GM12801 (cell line): ENCODE data around the gene TRAP1.

Experiments
- TF ChIP-seq, protein P1 (sequence below): IDR thresholded peaks from one replicate; pipeline ENCODE4 v1.5.1; 2011; ENCODE audit warnings: control low read depth; ENCODE audit not compliant: insufficient read length; ENCODE audit errors: extremely low read depth

TRAP1 gene

DNA sequence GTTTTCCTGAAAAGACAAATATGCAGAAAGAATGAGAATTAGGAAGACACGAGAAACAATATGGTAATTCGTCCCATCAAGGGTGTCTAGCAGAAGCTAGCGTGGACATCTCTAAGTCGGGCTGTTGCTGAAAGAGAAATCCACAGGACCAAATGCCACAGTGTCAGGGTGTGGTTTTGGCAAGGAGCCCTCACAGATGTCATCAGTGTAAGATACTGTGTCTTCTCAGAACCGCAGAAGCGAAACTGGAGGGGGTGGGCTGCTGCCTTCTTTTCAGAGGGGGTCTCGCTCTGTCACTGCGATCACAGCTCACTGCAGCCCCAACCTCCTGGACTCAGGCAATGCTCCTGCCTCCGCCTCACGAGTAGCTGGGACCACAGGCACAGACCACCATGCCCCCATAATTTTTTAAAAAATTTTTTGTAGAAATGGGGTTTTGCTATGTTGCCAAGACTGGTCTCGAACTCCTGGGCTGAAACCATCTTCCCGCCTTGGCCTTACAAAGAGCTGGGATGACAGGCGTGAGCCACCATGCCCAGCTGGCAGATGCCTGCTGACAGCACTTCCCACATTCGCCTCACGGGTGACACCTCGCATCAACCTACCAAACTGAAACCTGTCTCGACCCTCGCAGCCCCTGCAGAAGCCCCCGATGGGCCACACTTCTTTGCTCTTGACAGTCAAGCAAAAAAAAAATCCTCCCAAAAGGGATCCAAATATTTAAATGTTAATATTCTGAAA is 26.2 kb downstream of the TRAP1 start:
- TF ChIP-seq, protein P1, sequence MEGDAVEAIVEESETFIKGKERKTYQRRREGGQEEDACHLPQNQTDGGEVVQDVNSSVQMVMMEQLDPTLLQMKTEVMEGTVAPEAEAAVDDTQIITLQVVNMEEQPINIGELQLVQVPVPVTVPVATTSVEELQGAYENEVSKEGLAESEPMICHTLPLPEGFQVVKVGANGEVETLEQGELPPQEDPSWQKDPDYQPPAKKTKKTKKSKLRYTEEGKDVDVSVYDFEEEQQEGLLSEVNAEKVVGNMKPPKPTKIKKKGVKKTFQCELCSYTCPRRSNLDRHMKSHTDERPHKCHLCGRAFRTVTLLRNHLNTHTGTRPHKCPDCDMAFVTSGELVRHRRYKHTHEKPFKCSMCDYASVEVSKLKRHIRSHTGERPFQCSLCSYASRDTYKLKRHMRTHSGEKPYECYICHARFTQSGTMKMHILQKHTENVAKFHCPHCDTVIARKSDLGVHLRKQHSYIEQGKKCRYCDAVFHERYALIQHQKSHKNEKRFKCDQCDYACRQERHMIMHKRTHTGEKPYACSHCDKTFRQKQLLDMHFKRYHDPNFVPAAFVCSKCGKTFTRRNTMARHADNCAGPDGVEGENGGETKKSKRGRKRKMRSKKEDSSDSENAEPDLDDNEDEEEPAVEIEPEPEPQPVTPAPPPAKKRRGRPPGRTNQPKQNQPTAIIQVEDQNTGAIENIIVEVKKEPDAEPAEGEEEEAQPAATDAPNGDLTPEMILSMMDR: no peak

DNA sequence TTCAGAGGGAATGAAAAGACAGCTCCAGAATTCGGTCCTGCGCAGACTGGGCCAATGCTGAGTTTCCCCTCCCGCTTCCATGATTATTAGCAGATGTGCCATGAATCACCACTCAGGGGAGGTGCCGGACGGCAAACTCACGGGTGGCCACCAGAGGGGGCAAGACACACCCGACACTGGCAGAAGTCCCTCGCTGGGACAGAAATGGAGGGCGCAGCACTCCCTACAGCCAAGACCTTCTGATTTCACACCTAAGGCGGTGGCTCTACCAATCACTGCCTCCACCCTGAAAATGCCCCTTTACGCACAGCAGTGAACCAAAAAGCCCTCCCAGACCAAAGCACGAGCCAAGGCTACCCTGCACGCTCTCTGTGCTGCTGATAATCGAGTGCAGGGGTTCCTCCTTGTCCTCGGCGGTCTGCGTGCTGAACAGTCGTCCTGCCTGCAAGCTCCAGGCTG is 26.8 kb downstream of the TRAP1 start:
- TF ChIP-seq, protein P1: no peak

DNA sequence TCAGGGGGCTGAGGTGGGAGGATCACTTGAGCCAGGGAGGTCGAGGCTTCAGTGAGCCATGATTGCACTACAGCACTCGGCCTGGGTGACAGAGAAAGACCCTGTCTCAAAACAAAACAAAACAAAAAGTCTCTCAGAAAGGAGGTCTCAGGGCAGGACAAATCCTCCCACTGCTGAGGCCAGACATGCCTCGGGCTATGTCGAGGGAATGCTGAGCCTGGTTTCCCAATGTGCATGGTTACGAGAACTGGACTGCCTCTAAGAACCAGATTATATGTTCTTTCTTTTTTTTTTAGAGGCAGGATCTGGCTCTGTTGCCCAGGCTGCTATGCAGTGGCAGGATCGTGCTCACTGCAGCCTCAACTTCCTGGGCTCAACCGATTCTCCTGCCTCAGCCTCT is 27.6 kb downstream of the TRAP1 start:
- TF ChIP-seq, protein P1: no peak

DNA sequence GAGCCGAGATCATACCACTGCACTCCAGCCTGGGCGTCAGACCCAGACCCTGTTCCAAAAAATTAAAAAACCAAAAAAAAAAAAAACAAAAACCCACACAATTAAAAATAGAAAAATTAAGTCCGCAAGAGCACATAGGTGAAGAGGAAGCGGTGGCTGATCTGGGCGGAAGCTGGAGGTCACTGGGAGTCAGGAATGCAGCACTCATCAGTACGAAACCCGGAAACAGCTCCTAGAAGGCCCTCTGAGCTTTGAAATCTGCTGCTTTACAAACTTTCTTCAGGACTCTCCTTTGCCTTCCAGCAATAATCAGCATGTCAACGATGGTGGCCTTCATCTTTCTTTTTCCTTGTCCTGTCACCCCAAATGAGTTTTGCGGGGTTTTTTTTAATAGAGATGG is 29.5 kb downstream of the TRAP1 start:
- TF ChIP-seq, protein P1: no peak

DNA sequence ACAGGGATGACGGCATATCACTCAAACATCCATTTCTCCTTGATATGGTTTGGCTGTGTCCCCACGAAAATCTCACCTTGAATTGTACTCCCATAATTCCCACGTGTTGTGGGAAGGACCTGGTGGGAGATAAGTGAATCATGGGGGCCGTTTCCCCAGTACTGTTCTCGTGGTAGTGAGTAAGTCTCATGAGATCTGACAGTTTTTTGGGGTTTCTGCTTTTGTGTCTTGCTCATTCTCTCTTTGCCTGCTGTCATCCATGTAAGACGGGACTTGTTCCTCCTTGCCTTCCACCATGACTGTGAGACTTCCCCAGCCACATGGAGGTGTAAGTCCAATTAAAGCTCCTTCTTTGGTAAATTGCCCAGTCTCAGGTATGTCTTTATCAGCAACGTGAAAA is 30.3 kb downstream of the TRAP1 start:
- TF ChIP-seq, protein P1: no peak

DNA sequence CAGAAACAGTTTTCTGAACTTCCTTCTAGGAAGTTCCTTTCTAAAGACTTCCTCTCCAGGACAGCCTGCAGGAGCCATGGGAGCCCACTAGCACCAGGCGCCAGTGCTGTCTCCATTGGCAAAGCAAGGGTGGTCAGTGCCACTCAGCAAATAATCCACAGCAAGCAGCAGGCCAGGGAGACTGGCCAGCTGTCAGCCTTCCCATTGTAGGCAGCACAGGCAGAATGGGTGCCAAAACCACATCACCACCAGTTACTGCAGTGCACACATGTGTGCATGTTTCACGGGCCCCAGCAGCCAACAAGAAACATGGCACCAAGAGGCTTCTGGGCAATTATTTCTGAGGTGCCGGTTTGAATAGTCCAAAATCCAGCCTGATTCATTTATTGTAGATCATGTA is 36.1 kb downstream of the TRAP1 start:
- TF ChIP-seq, protein P1: no peak

DNA sequence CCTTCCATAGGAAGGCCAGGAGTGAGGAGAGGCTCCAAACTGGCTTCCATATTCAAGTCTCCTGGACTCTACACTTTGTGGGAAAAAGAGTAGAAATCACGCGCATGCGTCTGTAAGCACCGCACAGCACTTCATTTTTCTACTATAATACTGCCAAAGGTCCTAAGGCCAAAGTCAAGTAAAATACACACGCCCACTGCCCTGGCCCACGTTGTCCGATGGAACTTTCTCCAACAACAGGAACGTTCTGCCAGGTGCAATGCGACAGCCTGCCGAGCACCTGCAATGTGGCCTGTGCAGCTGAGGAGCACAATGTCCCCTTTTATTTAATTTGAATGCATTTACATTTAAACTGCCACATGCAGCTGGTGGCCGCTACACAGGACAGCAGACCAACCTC is 39.3 kb downstream of the TRAP1 start:
- TF ChIP-seq, protein P1: no peak
